HL-60 (cell line): ENCODE results near the gene FAM50B.

Experiments
- GABPA ChIP-seq: IDR thresholded peaks from 2 replicates; pipeline ENCODE4 v1.6.1; 2012; ENCODE audit warnings: low read depth
- POLR2AphosphoS5 ChIP-seq: IDR thresholded peaks from 2 replicates; pipeline ENCODE4 v1.6.1; 2012; ENCODE audit warnings: low read depth
- SPI1 ChIP-seq: IDR thresholded peaks from 2 replicates; pipeline ENCODE4 v1.6.1; 2012; ENCODE audit warnings: low read depth, mild to moderate bottlenecking, borderline replicate concordance
- TF ChIP-seq, protein P1 (sequence below): IDR thresholded peaks from 2 replicates; pipeline ENCODE4 v1.6.1; 2012; ENCODE audit warnings: low read depth; ENCODE audit not compliant: insufficient replicate concordance
- TF ChIP-seq, protein P2 (sequence below): IDR thresholded peaks from one replicate; pipeline ENCODE4 v1.5.1; 2011; ENCODE audit warnings: low read length, control low read depth, inconsistent platforms; ENCODE audit not compliant: insufficient read depth

DNA sequence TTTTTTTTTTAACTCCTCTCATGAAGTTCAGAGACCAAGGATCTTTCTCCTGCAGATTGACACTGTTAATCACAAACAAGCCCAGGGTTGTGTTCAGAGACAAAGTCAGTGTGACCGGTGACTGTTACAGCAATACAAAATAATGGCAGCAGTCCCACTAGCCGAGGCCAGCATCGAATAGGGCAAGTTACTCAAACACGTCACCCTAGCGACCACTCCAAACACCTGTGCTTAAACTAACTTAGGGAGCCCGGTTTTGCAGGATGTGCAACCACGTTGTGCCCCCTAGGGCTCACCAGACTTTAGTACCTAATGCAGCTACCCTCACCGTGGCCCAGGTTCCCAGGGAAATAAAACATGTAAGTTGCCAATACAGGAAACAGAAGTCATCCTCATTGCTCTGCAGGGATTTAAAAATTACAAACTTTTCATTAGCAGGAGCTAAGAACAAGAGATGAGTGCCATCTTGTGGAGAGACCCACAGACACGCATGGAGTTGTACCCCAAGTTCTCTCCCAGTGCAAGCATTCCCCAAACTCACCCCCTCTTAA lies 38.1 kb downstream of the FAM50B start:
- no peak for TF ChIP-seq GABPA
- TF ChIP-seq, protein P1, sequence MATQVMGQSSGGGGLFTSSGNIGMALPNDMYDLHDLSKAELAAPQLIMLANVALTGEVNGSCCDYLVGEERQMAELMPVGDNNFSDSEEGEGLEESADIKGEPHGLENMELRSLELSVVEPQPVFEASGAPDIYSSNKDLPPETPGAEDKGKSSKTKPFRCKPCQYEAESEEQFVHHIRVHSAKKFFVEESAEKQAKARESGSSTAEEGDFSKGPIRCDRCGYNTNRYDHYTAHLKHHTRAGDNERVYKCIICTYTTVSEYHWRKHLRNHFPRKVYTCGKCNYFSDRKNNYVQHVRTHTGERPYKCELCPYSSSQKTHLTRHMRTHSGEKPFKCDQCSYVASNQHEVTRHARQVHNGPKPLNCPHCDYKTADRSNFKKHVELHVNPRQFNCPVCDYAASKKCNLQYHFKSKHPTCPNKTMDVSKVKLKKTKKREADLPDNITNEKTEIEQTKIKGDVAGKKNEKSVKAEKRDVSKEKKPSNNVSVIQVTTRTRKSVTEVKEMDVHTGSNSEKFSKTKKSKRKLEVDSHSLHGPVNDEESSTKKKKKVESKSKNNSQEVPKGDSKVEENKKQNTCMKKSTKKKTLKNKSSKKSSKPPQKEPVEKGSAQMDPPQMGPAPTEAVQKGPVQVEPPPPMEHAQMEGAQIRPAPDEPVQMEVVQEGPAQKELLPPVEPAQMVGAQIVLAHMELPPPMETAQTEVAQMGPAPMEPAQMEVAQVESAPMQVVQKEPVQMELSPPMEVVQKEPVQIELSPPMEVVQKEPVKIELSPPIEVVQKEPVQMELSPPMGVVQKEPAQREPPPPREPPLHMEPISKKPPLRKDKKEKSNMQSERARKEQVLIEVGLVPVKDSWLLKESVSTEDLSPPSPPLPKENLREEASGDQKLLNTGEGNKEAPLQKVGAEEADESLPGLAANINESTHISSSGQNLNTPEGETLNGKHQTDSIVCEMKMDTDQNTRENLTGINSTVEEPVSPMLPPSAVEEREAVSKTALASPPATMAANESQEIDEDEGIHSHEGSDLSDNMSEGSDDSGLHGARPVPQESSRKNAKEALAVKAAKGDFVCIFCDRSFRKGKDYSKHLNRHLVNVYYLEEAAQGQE, result no peak
- TF ChIP-seq, protein P2, sequence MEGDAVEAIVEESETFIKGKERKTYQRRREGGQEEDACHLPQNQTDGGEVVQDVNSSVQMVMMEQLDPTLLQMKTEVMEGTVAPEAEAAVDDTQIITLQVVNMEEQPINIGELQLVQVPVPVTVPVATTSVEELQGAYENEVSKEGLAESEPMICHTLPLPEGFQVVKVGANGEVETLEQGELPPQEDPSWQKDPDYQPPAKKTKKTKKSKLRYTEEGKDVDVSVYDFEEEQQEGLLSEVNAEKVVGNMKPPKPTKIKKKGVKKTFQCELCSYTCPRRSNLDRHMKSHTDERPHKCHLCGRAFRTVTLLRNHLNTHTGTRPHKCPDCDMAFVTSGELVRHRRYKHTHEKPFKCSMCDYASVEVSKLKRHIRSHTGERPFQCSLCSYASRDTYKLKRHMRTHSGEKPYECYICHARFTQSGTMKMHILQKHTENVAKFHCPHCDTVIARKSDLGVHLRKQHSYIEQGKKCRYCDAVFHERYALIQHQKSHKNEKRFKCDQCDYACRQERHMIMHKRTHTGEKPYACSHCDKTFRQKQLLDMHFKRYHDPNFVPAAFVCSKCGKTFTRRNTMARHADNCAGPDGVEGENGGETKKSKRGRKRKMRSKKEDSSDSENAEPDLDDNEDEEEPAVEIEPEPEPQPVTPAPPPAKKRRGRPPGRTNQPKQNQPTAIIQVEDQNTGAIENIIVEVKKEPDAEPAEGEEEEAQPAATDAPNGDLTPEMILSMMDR, result no peak
- TF ChIP-seq POLR2AphosphoS5, result no peak
- no peak for TF ChIP-seq SPI1
